Skeletal muscle tissue (tissue), 4 donors: ENCODE results near the gene DNAJC8. TPM values are rescaled to one million over a fixed set of nuclear protein-coding genes. Genes with fewer than 3 reads are reported as not detected.

Experiments used
- H3K27ac ChIP-seq: one replicate; pipeline ENCODE4 v1.7.0; 2013; ENCODE audit warnings: mild to moderate bottlenecking, low read depth, low read length, inconsistent platforms
- H3K27me3 ChIP-seq, 3 donors: one replicate each; pipeline ENCODE4 v1.7.0; 2013; ENCODE audit warnings: low read length in 3 of 3; ENCODE audit not compliant: control insufficient read depth in 3 of 3, insufficient read depth in 3 of 3
- H3K36me3 ChIP-seq, 3 donors: one replicate each; pipeline ENCODE4 v1.7.0; 2013; ENCODE audit warnings: low read length in 3 of 3; ENCODE audit not compliant: control insufficient read depth in 3 of 3, insufficient read depth in 3 of 3
- H3K4me1 ChIP-seq, 3 donors: one replicate each; pipeline ENCODE4 v1.7.0; 2013; ENCODE audit warnings: low read length in 3 of 3, mild to moderate bottlenecking in 3 of 3; ENCODE audit not compliant: control insufficient read depth in 3 of 3, insufficient read depth in 3 of 3
- H3K4me3 ChIP-seq, 3 donors: one replicate each; pipeline ENCODE4 v1.7.0; 2013; ENCODE audit warnings: low read length in 3 of 3
- H3K9ac ChIP-seq, 3 donors: one replicate each; pipeline ENCODE4 v1.7.0; 2013; ENCODE audit warnings: low read length in 3 of 3, mild to moderate bottlenecking in 3 of 3, moderate library complexity in 2 of 3, low read depth in 1 of 3
- H3K9me3 ChIP-seq, 3 donors: one replicate each; pipeline ENCODE4 v1.7.0; 2013; ENCODE audit warnings: low read length in 3 of 3; ENCODE audit not compliant: control insufficient read depth in 3 of 3
- total RNA-seq: library from RNA; depleted of rRNA; stranded (reverse); fragments of >200 nt; gene quantifications from one replicate; pipeline ENCODE4 v1.2.3, GENCODE V29; 2014
- donor health status: Osteomylitis.

DNAJC8 gene
- total RNA-seq, 1 donor from 2014 or later: 27.1 TPM

GRCh38 chr1:28193701-28194161, 39.1 kb downstream of the DNAJC8 start:
- no peaks in the 10 kb centered on the region for H3K9me3 ChIP-seq
- no peaks in the 10 kb centered on the region for H3K27me3 ChIP-seq
- peaks cover 0 to 5% (median 0%) of the 10 kb centered on the region in 3 donors for H3K4me1 ChIP-seq
- no peak overlapping the region for H3K4me3 ChIP-seq
- H3K27ac ChIP-seq: no peak overlapping the region
- H3K9ac ChIP-seq: no peak overlapping the region
- H3K36me3 ChIP-seq: peaks cover 6 to 11% (median 9%) of the 10 kb centered on the region in 3 donors

- Histone ChIP-seq H3K27me3 (no peaks in the 10 kb centered on the region), H3K4me1 (peaks cover 0 to 5% (median 0%) of the 10 kb centered on the region in 3 donors), H3K4me3 (no peak overlapping the region), H3K9ac (no peak overlapping the region), H3K27ac (no peak overlapping the region), H3K36me3 (no peaks in the 10 kb centered on the region), H3K9me3 (no peaks in the 10 kb centered on the region)
These were observed 41.7 kb downstream of the DNAJC8 start for GRCh38 chr1:28190996-28191645.

GRCh38 chr1:28190337-28190979, 42.4 kb downstream of the DNAJC8 start:
- H3K27ac ChIP-seq: no peak overlapping the region

GRCh38 chr1:28185071-28185470, 47.8 kb downstream of the DNAJC8 start:
- Histone ChIP-seq H3K9me3 (no peaks in the 10 kb centered on the region), H3K27me3 (no peaks in the 10 kb centered on the region), H3K27ac (no peak overlapping the region), H3K36me3 (no peaks in the 10 kb centered on the region), H3K9ac (no peak overlapping the region), H3K4me3 (no peak overlapping the region), H3K4me1 (no peaks in the 10 kb centered on the region)

More at GRCh38 chr1:28190337-28190979, 42.4 kb downstream of the DNAJC8 start:
- Histone ChIP-seq H3K27me3 (no peaks in the 10 kb centered on the region), H3K4me3 (no peak overlapping the region), H3K4me1 (peaks cover 0 to 5% (median 0%) of the 10 kb centered on the region in 3 donors), H3K9me3 (no peaks in the 10 kb centered on the region), H3K9ac (no peak overlapping the region), H3K36me3 (no peaks in the 10 kb centered on the region)

GRCh38 chr1:28180306-28181305, 52.2 kb downstream of the DNAJC8 start:
- Histone ChIP-seq H3K4me3 (no peak overlapping the region), H3K9ac (no peak overlapping the region), H3K36me3 (no peaks in the 10 kb centered on the region), H3K9me3 (no peaks in the 10 kb centered on the region), H3K4me1 (no peaks in the 10 kb centered on the region), H3K27ac (no peak overlapping the region), H3K27me3 (no peaks in the 10 kb centered on the region)

GRCh38 chr1:28178690-28179485, 53.9 kb downstream of the DNAJC8 start:
- Histone ChIP-seq H3K27me3 (no peaks in the 10 kb centered on the region), H3K27ac (no peak overlapping the region), H3K9ac (no peak overlapping the region), H3K9me3 (no peaks in the 10 kb centered on the region), H3K36me3 (no peaks in the 10 kb centered on the region), H3K4me1 (peaks cover 0 to 3% (median 2%) of the 10 kb centered on the region in 3 donors), H3K4me3 (no peak overlapping the region)

- H3K36me3 ChIP-seq: no peaks in the 10 kb centered on the region
- H3K27ac ChIP-seq: peak within 1 kb of the TSS; percentile 76
- H3K4me3 ChIP-seq: peak within 1 kb of the TSS in 2 of 3 donors; percentile 5 to 35
- peak within 1 kb of the TSS in 1 of 3 donors; percentile 53 for H3K9ac ChIP-seq
- no peaks in the 10 kb centered on the region for H3K9me3 ChIP-seq
- H3K4me1 ChIP-seq: peaks cover 6 to 14% (median 9%) of the 10 kb centered on the region in 3 donors
- H3K27me3 ChIP-seq: no peaks in the 10 kb centered on the region
These were observed 56.0 kb downstream of the DNAJC8 start, which contains the start of gene PTAFR for GRCh38 chr1:28176492-28177470. TSS of gene PTAFR (minus strand) at chr1:28176690. CDS start at chr1:28151021, 25,669 bp downstream.

GRCh38 chr1:28175955-28176485, 56.8 kb downstream of the DNAJC8 start:
- Histone ChIP-seq H3K27ac (peak overlapping the region; percentile 76), H3K4me3 (peak overlapping the region in 2 of 3 donors; percentile 5 to 35), H3K4me1 (peaks cover 10 to 17% (median 15%) of the 10 kb centered on the region in 3 donors), H3K9ac (peak overlapping the region in 1 of 3 donors; percentile 53), H3K36me3 (no peaks in the 10 kb centered on the region), H3K27me3 (no peaks in the 10 kb centered on the region), H3K9me3 (no peaks in the 10 kb centered on the region)
